Ovary (tissue), 9 donors: Measurements from ENCODE around the gene CHID1. TPM values are rescaled to one million over a fixed set of nuclear protein-coding genes. Genes with fewer than 3 reads are reported as not detected.

Source experiments
- DNase-seq, 5 donors: peaks; one replicate each; pipeline ENCODE4 v3.0.0-alpha.2; 2019 to 2020
- H3K27ac ChIP-seq, 2 donors: fragments of 200-600 bp; one replicate each; pipeline versions ENCODE4 v1.5.1 to v1.8.0; 2019 to 2022
- H3K27me3 ChIP-seq: fragments of 200-600 bp; one replicate; pipeline ENCODE4 v1.8.0; 2022
- H3K36me3 ChIP-seq: fragments of 200-600 bp; sonication (generic); one replicate; pipeline ENCODE4 v1.5.1; 2019
- H3K4me1 ChIP-seq: one replicate; pipeline ENCODE4 v1.8.1; 2013; ENCODE audit warnings: mild to moderate bottlenecking, moderate library complexity; ENCODE audit not compliant: insufficient read depth
- H3K4me3 ChIP-seq: fragments of 200-600 bp; sonication (generic); one replicate; pipeline ENCODE4 v1.5.1; 2017
- H3K9me3 ChIP-seq, 2 donors: fragments of 200-600 bp in 1 of 2; sonication (generic) in 1 of 2; one replicate each; pipeline versions ENCODE4 v1.5.1 to v1.8.1; 2013 to 2019; ENCODE audit warnings: mild to moderate bottlenecking in 1 of 2, moderate library complexity in 1 of 2
- CTCF ChIP-seq, 3 donors: fragments of 450-650 bp in 2 of 3; fragments of 200-600 bp in 1 of 3; IDR thresholded peaks; one replicate each; pipeline versions ENCODE4 v1.5.1 to v1.8.0; 2016 to 2022; ENCODE audit warnings: antibody characterized with exemption in 3 of 3, mild to moderate bottlenecking in 1 of 3
- EP300 ChIP-seq: sonication (generic); formaldehyde crosslinking; IDR thresholded peaks from one replicate; pipeline ENCODE4 v1.6.1; 2017; ENCODE audit warnings: antibody characterized with exemption
- POLR2A ChIP-seq: fragments of 450-650 bp; IDR thresholded peaks from one replicate; pipeline ENCODE4 v1.6.1; 2017; ENCODE audit warnings: antibody characterized with exemption, mild to moderate bottlenecking, moderate library complexity
- WGBS, 3 donors: extraction: QIAGEN DNeasy Blood & Tissue Kit in 1 of 3; methylation state at CpG; one replicate each; pipeline versions ENCODE4 v1.1.5 to v1.1.7; 2013 to 2017; 5-methylcytosine and 5-hydroxymethylcytosine counted together
- intact Hi-C, 4 donors: fragments of 100-400 bp; cut with DNase I; formaldehyde crosslinking; loops; one replicate each; pipeline versions ENCODE4 v1.11.0 to v1.15.1; 2022 to 2023
- polyA plus RNA-seq, 2 donors: library from polyadenylated mRNA; stranded (reverse); fragments of 200-250 nt in 1 of 2; fragments of 350-450 nt in 1 of 2; fragmentation: Illumina TruSeq in 1 of 2; extraction: RNeasy Lipid Tissue Mini Kit (QIAGEN cat#74804) in 1 of 2; gene quantifications; one replicate each; pipeline ENCODE4 v1.2.3, GENCODE V29; 2013 to 2014
- total RNA-seq, 7 donors: library from RNA; depleted of rRNA in 2 of 7; stranded (reverse); fragments of >200 nt in 2 of 7; fragmentation: NEBNext Ultra II Directional in 3 of 7; extraction: Animal tissue kit (Norgen Biotek cat#: 25700) in 3 of 7; gene quantifications; one replicate each; pipeline versions ENCODE4 v1.1.0 to v1.2.4, GENCODE V29; 2016 to 2023
- donor health status: DM: no; HTN: no; CAD: no; lungs with moderate emphysema.
- donor health status: DM: no; HTN: no; CAD: no.
- donor health status: Bipolar disorder and iron deficiency.
- donor health status: DM: yes; HTN: yes; CAD: no.
- donor health status: DM: no; HTN: no; CAD: no.
- donor health status: DM: yes; HTN: yes; CAD: no.

The CHID1 gene
- total and polyA plus RNA-seq, 9 donors, result 41.0 to 90.7 (median 70.6) TPM

DNA sequence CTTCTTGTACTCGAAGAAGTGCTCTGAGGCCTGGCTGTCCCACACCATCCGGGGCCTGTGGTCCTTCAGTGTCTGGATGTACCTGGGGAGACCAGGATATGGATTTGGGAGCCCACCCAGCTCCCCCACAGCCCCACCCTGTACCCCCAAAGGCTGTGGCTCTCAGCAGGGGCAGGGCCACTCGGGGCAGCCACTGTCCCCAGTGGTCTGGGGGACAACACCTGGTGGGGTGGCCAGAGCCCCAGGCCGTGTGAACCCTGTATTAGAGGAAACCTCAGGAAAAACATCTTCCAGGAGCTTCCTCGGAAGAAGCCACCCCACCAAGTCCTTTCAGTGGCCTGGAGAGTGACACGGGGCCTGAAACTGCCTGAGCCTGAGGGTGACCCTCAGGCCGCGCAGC is 40.2 kb downstream of the CHID1 start:
- Histone ChIP-seq H3K4me1 (peaks cover 6% of the 10 kb centered on the region), H3K27me3 (no peaks in the 10 kb centered on the region), H3K4me3 (no peak overlapping the region), H3K36me3 (no peaks in the 10 kb centered on the region), H3K9me3 (no peaks in the 10 kb centered on the region), H3K27ac (no peak overlapping the region)
- intact Hi-C loops, result no loop called here
- no peak for TF ChIP-seq POLR2A
- 70 to 77% (median 77%) methylated on average over 7 to 8 of the region's 8 CpGs for WGBS, 3 donors
- no peak for DNase-seq

DNA sequence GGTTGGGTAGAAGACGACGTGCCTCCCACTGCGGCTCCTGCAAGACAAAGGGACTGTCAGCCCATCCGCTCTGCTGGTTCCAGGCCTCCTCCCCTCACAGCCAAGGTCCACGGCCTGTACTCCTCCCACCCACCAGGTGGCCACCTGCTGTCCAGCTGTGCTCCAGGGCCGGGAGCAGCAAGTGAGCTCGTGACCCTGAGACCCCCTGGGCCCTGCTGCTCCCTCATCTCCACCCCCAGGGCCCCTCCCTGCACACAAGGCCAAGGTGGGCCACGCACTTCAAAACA is 40.5 kb downstream of the CHID1 start:
- H3K9me3 ChIP-seq, result no peaks in the 10 kb centered on the region
- H3K4me1 ChIP-seq, result peaks cover 6% of the 10 kb centered on the region
- no peaks in the 10 kb centered on the region for H3K27me3 ChIP-seq
- 39 to 61% (median 46%) methylated on average over 6 to 8 of the region's 8 CpGs for WGBS, 3 donors
- no peak overlapping the region for H3K27ac ChIP-seq
- no peak overlapping the region for H3K4me3 ChIP-seq
- H3K36me3 ChIP-seq, result no peaks in the 10 kb centered on the region
- TF ChIP-seq POLR2A, result no peak
- TF ChIP-seq EP300, result no peak
- no peak for TF ChIP-seq CTCF (IDR thresholded peaks at IDR 0.05)
- no peak for DNase-seq
- intact Hi-C loops, result no loop called here

- no peak overlapping the region for H3K27ac ChIP-seq
- no peak for DNase-seq
- no peaks in the 10 kb centered on the region for H3K36me3 ChIP-seq
- H3K4me3 ChIP-seq, result no peak overlapping the region
- intact Hi-C loops, result no loop called here
- 74 to 82% (median 81%) methylated on average over 16 to 25 of the region's 25 CpGs for WGBS, 3 donors
- peaks cover 6% of the 10 kb centered on the region for H3K4me1 ChIP-seq
- no peak for TF ChIP-seq POLR2A
- no peak for TF ChIP-seq EP300
- TF ChIP-seq CTCF (IDR thresholded peaks at IDR 0.05), result no peak
- H3K9me3 ChIP-seq, result no peaks in the 10 kb centered on the region
- no peaks in the 10 kb centered on the region for H3K27me3 ChIP-seq
Observed at GRCh38 chr11:869399-870126, 41.0 kb downstream of the CHID1 start.

DNA sequence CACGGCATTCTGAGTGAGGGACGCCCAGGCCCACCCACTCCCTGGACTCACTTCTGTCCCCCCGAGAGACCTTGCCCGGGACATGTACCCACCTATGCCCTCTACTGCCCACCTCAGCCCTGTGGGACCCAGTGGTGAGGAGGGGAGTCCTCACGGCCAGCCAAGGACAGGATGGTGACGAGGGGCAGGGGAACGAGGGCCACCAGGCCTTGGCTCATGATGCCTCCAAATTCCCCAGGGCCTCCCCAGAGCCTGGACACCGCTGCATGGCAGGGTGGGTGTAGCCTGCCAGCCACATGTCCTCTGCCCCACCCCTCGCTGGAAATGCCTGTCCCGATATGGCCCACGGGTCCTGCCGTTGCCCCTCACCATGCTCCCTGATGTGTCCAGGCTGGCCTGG is 41.8 kb downstream of the CHID1 start:
- Histone ChIP-seq H3K4me3 (no peak overlapping the region), H3K4me1 (peaks cover 5% of the 10 kb centered on the region), H3K27ac (no peak overlapping the region), H3K36me3 (no peaks in the 10 kb centered on the region), H3K27me3 (no peaks in the 10 kb centered on the region), H3K9me3 (no peaks in the 10 kb centered on the region)
- no peak for DNase-seq
- intact Hi-C loops, result no loop called here
- TF ChIP-seq EP300 (no peak), POLR2A (no peak), CTCF (IDR thresholded peaks at IDR 0.05) (no peak)
- WGBS, 3 donors, result 79 to 81% (median 81%) methylated on average over 12 of the region's 12 CpGs

GRCh38 chr11:868394-868793 is 42.2 kb downstream of the CHID1 start:
- intact Hi-C loops, result no loop called here

More at GRCh38 chr11:868394-868793, 42.2 kb downstream of the CHID1 start:
- no peak for DNase-seq
- TF ChIP-seq CTCF (IDR thresholded peaks at IDR 0.05), result no peak
- Histone ChIP-seq H3K4me3 (no peak overlapping the region), H3K27me3 (no peaks in the 10 kb centered on the region), H3K4me1 (peaks cover 1% of the 10 kb centered on the region), H3K36me3 (no peaks in the 10 kb centered on the region), H3K27ac (no peak overlapping the region), H3K9me3 (no peaks in the 10 kb centered on the region)
- 85 to 88% (median 86%) methylated on average over 17 of the region's 17 CpGs for WGBS, 3 donors
